ENCODE measurements around the gene CCDC107. TPM values are rescaled to one million over a fixed set of nuclear protein-coding genes. Genes with fewer than 3 reads are reported as not detected.
"Not testable (repeated sequence)": the region's sequence is repeated elsewhere in the genome, so short reads cannot be mapped to it uniquely, and the experiment has no call there.

The CCDC107 gene
- total RNA-seq, 3 donors from 2014 or later (not counting 1 experiment from before 2014, with no cell fraction given): 30.9 to 37.9 (median 36.8) TPM

- peaks cover 42% of the 10 kb centered on the region for H3K4me1 ChIP-seq (ENCODE audit: control insufficient read depth, insufficient read depth, low read length)
- H3K9me3 ChIP-seq (ENCODE audit: control insufficient read depth, insufficient read depth, low read length): no peaks in the 10 kb centered on the region
- WGBS (ENCODE audit: insufficient coverage): 96% methylated on average over 6 of the region's 9 CpGs
- H3K36me3 ChIP-seq (ENCODE audit: control insufficient read depth, insufficient read depth, low read length): no peaks in the 10 kb centered on the region
- no peak for DNase-seq
- peak overlapping the region; percentile 80 for H3K27ac ChIP-seq (ENCODE audit: low read length)
- TF ChIP-seq CTCF (IDR thresholded peaks at IDR 0.05): no peak
- H3K4me3 ChIP-seq (ENCODE audit: low read length): no peak overlapping the region
- Mint-ChIP-seq H3K9me3 (no peaks in the 10 kb centered on the region), H3K27me3 (ENCODE audit: low read depth in 2 of 2) (no peaks in the 10 kb centered on the region), H3K4me1 (peaks cover 61 to 62% of the 10 kb centered on the region in 2 donors), H3K36me3 (no peaks in the 10 kb centered on the region), H3K27ac (peak overlapping the region; percentile 94 to 97), H3K4me3 (peak overlapping the region; percentile 76)
- ATAC-seq: peak in 2 of 3 donors; percentile 22 to 34
- intact Hi-C loops (cut with micrococcal nuclease): no loop called here
- H3K27me3 ChIP-seq (ENCODE audit: control insufficient read depth, insufficient read depth, low read length): no peaks in the 10 kb centered on the region
Observed at GRCh38 chr9:35636135-35636876, 21.8 kb upstream of the CCDC107 start.

- Histone ChIP-seq H3K27ac (ENCODE audit: low read length) (peak overlapping the region; percentile 80), H3K4me1 (ENCODE audit: control insufficient read depth, insufficient read depth, low read length) (peaks cover 42% of the 10 kb centered on the region)
- Mint-ChIP-seq H3K4me1 (peaks cover 67% of the 10 kb centered on the region in 2 donors), H3K4me3 (peak overlapping the region; percentile 76), H3K27ac (peak overlapping the region; percentile 94 to 97)
- ATAC-seq; H3K36me3 Mint-ChIP-seq; H3K36me3 ChIP-seq (ENCODE audit: control insufficient read depth, insufficient read depth, low read length); DNase-seq; H3K27me3 Mint-ChIP-seq (ENCODE audit: low read depth in 2 of 2); intact Hi-C loops (cut with micrococcal nuclease); H3K9me3 ChIP-seq (ENCODE audit: control insufficient read depth, insufficient read depth, low read length); H3K27me3 ChIP-seq (ENCODE audit: control insufficient read depth, insufficient read depth, low read length); H3K9me3 Mint-ChIP-seq; H3K4me3 ChIP-seq (ENCODE audit: low read length): not testable (repeated sequence)
- 95% methylated on average over 6 of the region's 6 CpGs for WGBS (ENCODE audit: insufficient coverage)
Observed at GRCh38 chr9:35636877-35637246, 21.2 kb upstream of the CCDC107 start.

- ATAC-seq; H3K4me3 ChIP-seq (ENCODE audit: low read length); H3K27me3 Mint-ChIP-seq (ENCODE audit: low read depth in 2 of 2); H3K9me3 ChIP-seq (ENCODE audit: control insufficient read depth, insufficient read depth, low read length); H3K27me3 ChIP-seq (ENCODE audit: control insufficient read depth, insufficient read depth, low read length); intact Hi-C loops (cut with micrococcal nuclease); H3K36me3 ChIP-seq (ENCODE audit: control insufficient read depth, insufficient read depth, low read length); H3K36me3 Mint-ChIP-seq; H3K9me3 Mint-ChIP-seq; DNase-seq: not testable (repeated sequence)
- H3K4me1 Mint-ChIP-seq: peaks cover 68 to 69% of the 10 kb centered on the region in 2 donors
- Histone ChIP-seq H3K27ac (ENCODE audit: low read length) (peak overlapping the region; percentile 80), H3K4me1 (ENCODE audit: control insufficient read depth, insufficient read depth, low read length) (peaks cover 42% of the 10 kb centered on the region)
- peak overlapping the region; percentile 94 to 97 for H3K27ac Mint-ChIP-seq
- WGBS (ENCODE audit: insufficient coverage): 95% methylated on average over 9 of the region's 9 CpGs
- peak overlapping the region; percentile 72 for H3K4me3 Mint-ChIP-seq
Observed at GRCh38 chr9:35637427-35637955, 20.6 kb upstream of the CCDC107 start.

- H3K9me3 ChIP-seq (ENCODE audit: control insufficient read depth, insufficient read depth, low read length); H3K9me3 Mint-ChIP-seq; H3K36me3 ChIP-seq (ENCODE audit: control insufficient read depth, insufficient read depth, low read length); H3K36me3 Mint-ChIP-seq; H3K27me3 ChIP-seq (ENCODE audit: control insufficient read depth, insufficient read depth, low read length); intact Hi-C loops (cut with micrococcal nuclease); H3K4me3 ChIP-seq (ENCODE audit: low read length); H3K27me3 Mint-ChIP-seq (ENCODE audit: low read depth in 2 of 2): not testable (repeated sequence)
- ATAC-seq: peak; percentile 73 to 87 (median 84)
- Histone ChIP-seq H3K4me1 (ENCODE audit: control insufficient read depth, insufficient read depth, low read length) (peaks cover 51% of the 10 kb centered on the region), H3K27ac (ENCODE audit: low read length) (peak overlapping the region; percentile 80)
- WGBS (ENCODE audit: insufficient coverage): 2% methylated on average over 3 of the region's 8 CpGs
- H3K4me1 Mint-ChIP-seq: peaks cover 68 to 79% of the 10 kb centered on the region in 2 donors
- peak in 1 of 2 donors; percentile 75 for DNase-seq
- H3K4me3 Mint-ChIP-seq: peak overlapping the region; percentile 72
- peak overlapping the region; percentile 94 to 97 for H3K27ac Mint-ChIP-seq
Observed at GRCh38 chr9:35638751-35639150, 19.3 kb upstream of the CCDC107 start.

GRCh38 chr9:35639225-35639624 lies 18.9 kb upstream of the CCDC107 start:
- intact Hi-C loops (cut with micrococcal nuclease); DNase-seq; H3K36me3 ChIP-seq (ENCODE audit: control insufficient read depth, insufficient read depth, low read length); H3K36me3 Mint-ChIP-seq; H3K9me3 Mint-ChIP-seq; H3K4me3 ChIP-seq (ENCODE audit: low read length); H3K27me3 Mint-ChIP-seq (ENCODE audit: low read depth in 2 of 2); H3K27me3 ChIP-seq (ENCODE audit: control insufficient read depth, insufficient read depth, low read length); H3K9me3 ChIP-seq (ENCODE audit: control insufficient read depth, insufficient read depth, low read length): not testable (repeated sequence)
- WGBS (ENCODE audit: insufficient coverage): 14% methylated on average over 1 of the region's 1 CpG
- H3K27ac Mint-ChIP-seq: peak overlapping the region; percentile 94 to 97
- H3K4me1 Mint-ChIP-seq: peaks cover 69 to 80% of the 10 kb centered on the region in 2 donors
- Histone ChIP-seq H3K4me1 (ENCODE audit: control insufficient read depth, insufficient read depth, low read length) (peaks cover 54% of the 10 kb centered on the region), H3K27ac (ENCODE audit: low read length) (peak overlapping the region; percentile 80)
- ATAC-seq: peak; percentile 70 to 85 (median 74)
- H3K4me3 Mint-ChIP-seq: peak overlapping the region; percentile 68
